Thyroid gland (tissue), 4 donors: ENCODE measurements around the gene ACP6.
A peak's percentile ranks its signal among the peaks of the same experiment; 100 is the strongest.

Source experiments
- CTCF ChIP-seq, 6 experiments: fragments of 200-600 bp in 3 of 6; fragments of 450-650 bp in 3 of 6; sonication (generic) in 3 of 6; IDR thresholded peaks; one replicate each; pipeline ENCODE4 v1.5.1; 2016 to 2019; ENCODE audit warnings: antibody characterized with exemption in 6 of 6, mild to moderate bottlenecking in 2 of 6, inconsistent platforms in 1 of 6, moderate library complexity in 1 of 6
- POLR2A ChIP-seq, 2 donors: fragments of 450-650 bp; IDR thresholded peaks; one replicate each; pipeline ENCODE4 v1.6.1; 2017; ENCODE audit warnings: antibody characterized with exemption in 2 of 2, mild to moderate bottlenecking in 2 of 2, moderate library complexity in 1 of 2

- peak in 3 of 6 experiments; percentile 4 to 29 (median 25) for TF ChIP-seq CTCF (IDR thresholded peaks at IDR 0.05)
- TF ChIP-seq POLR2A (IDR thresholded peaks at IDR 0.05), result peak; percentile 15 to 74
Measured at GRCh38 chr1:147600119-147601111, 69.9 kb downstream of the ACP6 start.
